EH (cell line): ENCODE measurements around the gene NFATC2IP.
A peak's percentile ranks its signal among the peaks of the same experiment; 100 is the strongest.
"Not testable (repeated sequence)": the region's sequence is repeated elsewhere in the genome, so short reads cannot be mapped to it uniquely, and the experiment has no call there.

ENCODE experiments used
- DNase-seq: peaks from one replicate; pipeline ENCODE4 v3.0.0-alpha.2; 2015; ENCODE audit warnings: low read depth

NFATC2IP gene

GRCh38 chr16:28974007-28974436 lies 23.3 kb downstream of the NFATC2IP start:
- DNase-seq, result peak; percentile 74

- DNase-seq, result peak; percentile 97
Observed at GRCh38 chr16:28974437-28975157, 23.9 kb downstream of the NFATC2IP start, which contains the start of gene SPNS1. Gene SPNS1 (plus strand): TSS chr16:28974778. CDS start chr16:28975152, 374 bp downstream.

GRCh38 chr16:28975158-28975599 lies 24.4 kb downstream of the NFATC2IP start:
- DNase-seq, result no peak

GRCh38 chr16:28977703-28978662 lies 27.2 kb downstream of the NFATC2IP start:
- DNase-seq, result no peak

- not testable (repeated sequence) for DNase-seq
Observed at GRCh38 chr16:28980330-28980729, 29.6 kb downstream of the NFATC2IP start.

GRCh38 chr16:28980929-28981328 lies 30.2 kb downstream of the NFATC2IP start:
- DNase-seq, result no peak

- DNase-seq, result no peak
Observed at GRCh38 chr16:28981517-28981916, 30.8 kb downstream of the NFATC2IP start.

GRCh38 chr16:28982418-28982817 lies 31.7 kb downstream of the NFATC2IP start:
- no peak for DNase-seq

- DNase-seq, result no peak
Observed at GRCh38 chr16:28982949-28983348, 32.2 kb downstream of the NFATC2IP start.

- no peak for DNase-seq
Observed at GRCh38 chr16:28983644-28984043, 32.9 kb downstream of the NFATC2IP start.

- DNase-seq, result no peak
Observed at GRCh38 chr16:28984091-28984490, 33.4 kb downstream of the NFATC2IP start.

GRCh38 chr16:28984619-28985135 lies 33.9 kb downstream of the NFATC2IP start, which contains the start of gene LAT:
Gene LAT (plus strand): TSS chr16:28985052. CDS start chr16:28985418, 366 bp downstream.
- DNase-seq, result no peak

- DNase-seq, result no peak
Observed at GRCh38 chr16:28985211-28986041, 34.7 kb downstream of the NFATC2IP start.

- DNase-seq, result no peak
Observed at GRCh38 chr16:28986046-28986445, 35.3 kb downstream of the NFATC2IP start.

- DNase-seq, result no peak
Observed at GRCh38 chr16:28986492-28986891, 35.8 kb downstream of the NFATC2IP start.

- no peak for DNase-seq
Observed at GRCh38 chr16:28987170-28987853, 36.6 kb downstream of the NFATC2IP start.

- DNase-seq, result no peak
Observed at GRCh38 chr16:28989363-28989762, 38.6 kb downstream of the NFATC2IP start.

GRCh38 chr16:28990375-28991040 lies 39.8 kb downstream of the NFATC2IP start:
- no peak for DNase-seq

GRCh38 chr16:28991687-28992086 lies 41.0 kb downstream of the NFATC2IP start:
- DNase-seq, result no peak

- no peak for DNase-seq
Observed at GRCh38 chr16:28992496-28992895, 41.8 kb downstream of the NFATC2IP start.
